Measurements from ENCODE around the gene TSPAN13. TPM values are rescaled to one million over a fixed set of nuclear protein-coding genes. Genes with fewer than 3 reads are reported as not detected.

TSPAN13 gene
- total RNA-seq, 1 donor from 2014 or later, result 56.0 TPM

GRCh38 chr7:16812542-16813231, 59.1 kb downstream of the TSPAN13 start:
- H3K27ac Mint-ChIP-seq (ENCODE audit: unreplicated experiment), result no peak overlapping the region
- no peak overlapping the region for H3K4me3 ChIP-seq (ENCODE audit: insufficient read depth, low read depth, low read length)
- no peaks in the 10 kb centered on the region for H3K4me1 ChIP-seq (ENCODE audit: insufficient read depth, low read length)

GRCh38 chr7:16813232-16813616, 59.7 kb downstream of the TSPAN13 start:
- Mint-ChIP-seq H3K36me3 (ENCODE audit: low read depth, unreplicated experiment) (no peaks in the 10 kb centered on the region), H3K4me1 (ENCODE audit: low read depth, unreplicated experiment) (peaks cover 19% of the 10 kb centered on the region), H3K9me3 (ENCODE audit: unreplicated experiment) (no peaks in the 10 kb centered on the region), H3K4me3 (ENCODE audit: unreplicated experiment) (no peak overlapping the region), H3K27me3 (ENCODE audit: low read depth, unreplicated experiment) (peaks cover 5% of the 10 kb centered on the region), H3K27ac (ENCODE audit: unreplicated experiment) (no peak overlapping the region)
- Histone ChIP-seq H3K4me2 (ENCODE audit: low read length) (no peak overlapping the region), H3K4me1 (ENCODE audit: insufficient read depth, low read length) (no peaks in the 10 kb centered on the region), H3K27me3 (ENCODE audit: insufficient read depth, low read length) (no peaks in the 10 kb centered on the region), H3K79me2 (ENCODE audit: insufficient read depth, low read length) (no peaks in the 10 kb centered on the region), H4K20me1 (ENCODE audit: insufficient read depth, low read length) (no peaks in the 10 kb centered on the region), H3K4me3 (ENCODE audit: insufficient read depth, low read depth, low read length) (no peak overlapping the region), H3K27ac (ENCODE audit: low read depth, low read length) (no peak overlapping the region), H3K9ac (ENCODE audit: low read length) (no peak overlapping the region), H2AFZ (ENCODE audit: low read depth, low read length) (no peak overlapping the region), H3K9me3 (ENCODE audit: insufficient read depth, low read depth, low read length) (no peaks in the 10 kb centered on the region), H3K36me3 (ENCODE audit: insufficient read depth, low read length) (no peaks in the 10 kb centered on the region)
- FAIRE-seq, result no peak
- DNase-seq (ENCODE audit: low read depth), result no peak
- TF ChIP-seq EZH2 (IDR thresholded peaks at IDR 0.05; ENCODE audit: insufficient read depth, low read length), result no peak
- no peak for TF ChIP-seq CTCF (IDR thresholded peaks at IDR 0.05; ENCODE audit: insufficient read depth, low read depth, low read length)

More at GRCh38 chr7:16812542-16813231, 59.1 kb downstream of the TSPAN13 start:
- Mint-ChIP-seq H3K4me3 (ENCODE audit: unreplicated experiment) (no peak overlapping the region), H3K36me3 (ENCODE audit: low read depth, unreplicated experiment) (no peaks in the 10 kb centered on the region), H3K27me3 (ENCODE audit: low read depth, unreplicated experiment) (peaks cover 5% of the 10 kb centered on the region), H3K9me3 (ENCODE audit: unreplicated experiment) (no peaks in the 10 kb centered on the region), H3K4me1 (ENCODE audit: low read depth, unreplicated experiment) (peaks cover 14% of the 10 kb centered on the region)
- no peaks in the 10 kb centered on the region for H3K79me2 ChIP-seq (ENCODE audit: insufficient read depth, low read length)
- H3K9ac ChIP-seq (ENCODE audit: low read length), result no peak overlapping the region
- H4K20me1 ChIP-seq (ENCODE audit: insufficient read depth, low read length), result no peaks in the 10 kb centered on the region
- no peaks in the 10 kb centered on the region for H3K36me3 ChIP-seq (ENCODE audit: insufficient read depth, low read length)
- no peak for FAIRE-seq
- no peaks in the 10 kb centered on the region for H3K9me3 ChIP-seq (ENCODE audit: insufficient read depth, low read depth, low read length)
- no peaks in the 10 kb centered on the region for H3K27me3 ChIP-seq (ENCODE audit: insufficient read depth, low read length)
- H3K27ac ChIP-seq (ENCODE audit: low read depth, low read length), result no peak overlapping the region
- H2AFZ ChIP-seq (ENCODE audit: low read depth, low read length), result no peak overlapping the region
- H3K4me2 ChIP-seq (ENCODE audit: low read length), result no peak overlapping the region
- no peak for TF ChIP-seq CTCF (IDR thresholded peaks at IDR 0.05; ENCODE audit: insufficient read depth, low read depth, low read length)
- TF ChIP-seq EZH2 (IDR thresholded peaks at IDR 0.05; ENCODE audit: insufficient read depth, low read length), result no peak
- no peak for DNase-seq (ENCODE audit: low read depth)

GRCh38 chr7:16815001-16815400, 61.4 kb downstream of the TSPAN13 start:
- H3K79me2 ChIP-seq (ENCODE audit: insufficient read depth, low read length), result no peaks in the 10 kb centered on the region
- FAIRE-seq (no peak), DNase-seq (ENCODE audit: low read depth) (no peak)
- no peaks in the 10 kb centered on the region for H3K36me3 Mint-ChIP-seq (ENCODE audit: low read depth, unreplicated experiment)
- peaks cover 20% of the 10 kb centered on the region for H3K4me1 Mint-ChIP-seq (ENCODE audit: low read depth, unreplicated experiment)
- no peak overlapping the region for H3K4me3 Mint-ChIP-seq (ENCODE audit: unreplicated experiment)
- no peak overlapping the region for H3K27ac ChIP-seq (ENCODE audit: low read depth, low read length)
- no peaks in the 10 kb centered on the region for H3K9me3 Mint-ChIP-seq (ENCODE audit: unreplicated experiment)
- H3K4me1 ChIP-seq (ENCODE audit: insufficient read depth, low read length), result no peaks in the 10 kb centered on the region
- peaks cover 5% of the 10 kb centered on the region for H3K27me3 Mint-ChIP-seq (ENCODE audit: low read depth, unreplicated experiment)
- no peaks in the 10 kb centered on the region for H3K9me3 ChIP-seq (ENCODE audit: insufficient read depth, low read depth, low read length)
- no peaks in the 10 kb centered on the region for H3K36me3 ChIP-seq (ENCODE audit: insufficient read depth, low read length)
- H3K27me3 ChIP-seq (ENCODE audit: insufficient read depth, low read length), result no peaks in the 10 kb centered on the region
- TF ChIP-seq CTCF (IDR thresholded peaks at IDR 0.05; ENCODE audit: insufficient read depth, low read depth, low read length), result no peak
- no peak for TF ChIP-seq EZH2 (IDR thresholded peaks at IDR 0.05; ENCODE audit: insufficient read depth, low read length)
- no peak overlapping the region for H3K27ac Mint-ChIP-seq (ENCODE audit: unreplicated experiment)
- H3K9ac ChIP-seq (ENCODE audit: low read length), result no peak overlapping the region
- no peak overlapping the region for H2AFZ ChIP-seq (ENCODE audit: low read depth, low read length)
- no peak overlapping the region for H3K4me3 ChIP-seq (ENCODE audit: insufficient read depth, low read depth, low read length)
- H4K20me1 ChIP-seq (ENCODE audit: insufficient read depth, low read length), result no peaks in the 10 kb centered on the region
- H3K4me2 ChIP-seq (ENCODE audit: low read length), result no peak overlapping the region
